Iris pigment epithelial cell (primary cell): ENCODE measurements around the gene NMB.
"Not testable (repeated sequence)": the region's sequence is repeated elsewhere in the genome, so short reads cannot be mapped to it uniquely, and the experiment has no call there.

Experiments
- DNase-seq: peaks from one replicate; pipeline ENCODE4 v3.0.0-alpha.2; 2011; ENCODE audit warnings: low read depth

NMB gene

GRCh38 chr15:84654689-84655453 lies 3.1 kb downstream of the NMB start:
- DNase-seq: peak; percentile 77

- DNase-seq: peak; percentile 93
These were observed 3.9 kb downstream of the NMB start, which contains the start of gene WDR73 for GRCh38 chr15:84653910-84654688. Gene WDR73, minus strand, starts transcription at chr15:84654283. Its CDS starts 9 bp downstream, at chr15:84654274.

GRCh38 chr15:84653584-84653909 lies 4.5 kb downstream of the NMB start:
- DNase-seq: no peak

GRCh38 chr15:84649706-84650105 lies 8.3 kb downstream of the NMB start:
- no peak for DNase-seq

- DNase-seq: no peak
These were observed 9.5 kb downstream of the NMB start for GRCh38 chr15:84648539-84648938.

- no peak for DNase-seq
These were observed 10.3 kb downstream of the NMB start for GRCh38 chr15:84647726-84648125.

- no peak for DNase-seq
These were observed 12.0 kb downstream of the NMB start for GRCh38 chr15:84645997-84646396.

GRCh38 chr15:84645496-84645895 lies 12.5 kb downstream of the NMB start:
- no peak for DNase-seq

- DNase-seq: no peak
These were observed 14.2 kb downstream of the NMB start for GRCh38 chr15:84643838-84644237.

GRCh38 chr15:84642640-84643039 lies 15.4 kb downstream of the NMB start:
- not testable (repeated sequence) for DNase-seq

- not testable (repeated sequence) for DNase-seq
These were observed 16.1 kb downstream of the NMB start for GRCh38 chr15:84641871-84642270.

GRCh38 chr15:84638103-84638502 lies 19.9 kb downstream of the NMB start:
- DNase-seq: no peak

- no peak for DNase-seq
These were observed 23.7 kb downstream of the NMB start for GRCh38 chr15:84634228-84634837.

GRCh38 chr15:84633311-84634227 lies 24.4 kb downstream of the NMB start:
- peak; percentile 86 for DNase-seq

GRCh38 chr15:84631706-84632272 lies 26.2 kb downstream of the NMB start:
- DNase-seq: no peak

GRCh38 chr15:84629033-84629432 lies 29.0 kb downstream of the NMB start:
- DNase-seq: no peak

- no peak for DNase-seq
These were observed 32.9 kb downstream of the NMB start for GRCh38 chr15:84625123-84625522.

- DNase-seq: no peak
These were observed 33.6 kb downstream of the NMB start for GRCh38 chr15:84624359-84624758.

- DNase-seq: no peak
These were observed 36.5 kb downstream of the NMB start for GRCh38 chr15:84621358-84621979.

- DNase-seq: no peak
These were observed 37.4 kb downstream of the NMB start for GRCh38 chr15:84620626-84621025.

GRCh38 chr15:84616235-84616634 lies 41.8 kb downstream of the NMB start:
- DNase-seq: no peak
